ENCODE measurements around the gene PILRA. TPM values are rescaled to one million over a fixed set of nuclear protein-coding genes. Genes with fewer than 3 reads are reported as not detected.

PILRA gene
- total and polyA plus RNA-seq, 2 of the 13 experiments (the other 11 are each of a cell fraction or from before 2014, with no cell fraction given) = 0.13 to 1.3 TPM

DNA sequence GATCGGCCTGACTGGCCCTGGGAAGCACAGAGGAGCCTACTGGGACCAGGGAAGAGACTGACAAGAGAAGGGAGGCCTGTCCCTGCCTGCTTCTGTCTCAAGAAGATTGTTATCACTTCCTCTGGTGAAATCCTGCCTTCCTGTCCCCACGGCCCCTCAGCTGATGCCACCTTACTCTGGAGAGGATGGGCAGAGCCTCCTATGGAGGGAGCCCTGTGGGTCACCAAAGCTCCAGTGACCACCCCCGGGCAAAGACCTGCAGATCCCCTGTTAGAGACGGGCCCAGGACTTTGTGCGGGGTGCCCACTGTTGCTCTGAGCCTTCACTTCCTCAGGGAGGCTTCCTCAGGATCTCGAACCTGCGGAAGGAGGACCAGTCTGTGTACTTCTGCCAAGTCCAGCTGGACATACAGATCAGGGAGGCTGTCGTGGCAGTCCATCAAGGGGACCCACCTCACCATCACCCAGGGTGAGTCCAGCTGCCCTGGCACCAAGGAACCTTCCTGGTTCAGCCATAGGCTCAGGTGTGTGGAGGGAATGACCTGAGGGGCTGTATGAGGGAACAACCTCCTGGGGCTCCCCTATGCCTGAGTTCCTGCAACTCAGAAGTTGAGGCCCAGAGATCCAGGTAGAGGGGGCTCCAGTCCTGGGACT, 16.7 kb upstream of the PILRA start:
- Histone ChIP-seq H2AFZ (ENCODE audit: low read length) (no peak overlapping the region), H3K9ac (ENCODE audit: insufficient read depth, low read depth, low read length) (no peak overlapping the region), H3K79me2 (ENCODE audit: insufficient read depth, low read length) (no peaks in the 10 kb centered on the region), H3K27me3 (ENCODE audit: control insufficient read depth in 1 of 2, insufficient read depth in 2 of 2, low read length in 2 of 2) (no peaks in the 10 kb centered on the region), H3K27ac (ENCODE audit: extremely low read length, insufficient read depth, low read length) (no peak overlapping the region), H3K4me1 (ENCODE audit: insufficient read depth, low read length) (no peaks in the 10 kb centered on the region), H4K20me1 (ENCODE audit: insufficient read depth, low read length) (no peaks in the 10 kb centered on the region), H3K4me2 (ENCODE audit: low read depth, low read length) (no peak overlapping the region), H3K36me3 (replicated peaks in 1 of 2; ENCODE audit: control insufficient read depth in 1 of 2, insufficient read depth in 2 of 2, low read length in 2 of 2) (peaks cover 31 to 80% of the 10 kb centered on the region in 2 experiments), H3K4me3 (replicated peaks in 1 of 3; ENCODE audit: insufficient read depth in 1 of 3, low read depth in 2 of 3, low read length in 3 of 3) (no peak overlapping the region), H3K9me3 (ENCODE audit: low read length) (no peaks in the 10 kb centered on the region)
- BruUV-seq (replicated peaks) = no TSS peak
- in situ Hi-C loops (cut with HindIII; ENCODE audit: extremely low pct_ligation_motif_present, low pct_unique_long_range_greater_than_20kb) = no loop called here
- ChIA-PET CTCF (ENCODE audit: low intra/inter-chr PET ratio, low total read pairs) (no interaction called here), POLR2A (no interaction called here)
- intact Hi-C loops (cut with micrococcal nuclease; ENCODE audit: unreplicated experiment) = no loop called here
- FAIRE-seq (no peak), ATAC-seq (no peak), DNase-seq (ENCODE audit: low spot score) (no peak)
- WGBS (ENCODE audit: low lambda C conversion rate) = 97% methylated on average over 3 of the region's 8 CpGs
- TF ChIP-seq ZFP62 (CRISPR knock-in tag; IDR thresholded peaks at IDR 0.05) (no peak), KAT8 (CRISPR knock-in tag; IDR thresholded peaks at IDR 0.05) (no peak), SP140L (CRISPR knock-in tag; IDR thresholded peaks at IDR 0.05; ENCODE audit: borderline replicate concordance) (no peak), HES4 (CRISPR knock-in tag; IDR thresholded peaks at IDR 0.05; ENCODE audit: borderline replicate concordance) (no peak), ZNF101 (CRISPR knock-in tag; IDR thresholded peaks at IDR 0.05; ENCODE audit: borderline replicate concordance, low read depth) (no peak), KMT2B (CRISPR knock-in tag; IDR thresholded peaks at IDR 0.05) (no peak), PAXIP1 (CRISPR knock-in tag; conservative IDR thresholded peaks at IDR 0.05) (no peak), TSC22D2 (CRISPR knock-in tag; IDR thresholded peaks at IDR 0.05; ENCODE audit: borderline replicate concordance) (no peak)
- TF ChIP-seq, protein P1, sequence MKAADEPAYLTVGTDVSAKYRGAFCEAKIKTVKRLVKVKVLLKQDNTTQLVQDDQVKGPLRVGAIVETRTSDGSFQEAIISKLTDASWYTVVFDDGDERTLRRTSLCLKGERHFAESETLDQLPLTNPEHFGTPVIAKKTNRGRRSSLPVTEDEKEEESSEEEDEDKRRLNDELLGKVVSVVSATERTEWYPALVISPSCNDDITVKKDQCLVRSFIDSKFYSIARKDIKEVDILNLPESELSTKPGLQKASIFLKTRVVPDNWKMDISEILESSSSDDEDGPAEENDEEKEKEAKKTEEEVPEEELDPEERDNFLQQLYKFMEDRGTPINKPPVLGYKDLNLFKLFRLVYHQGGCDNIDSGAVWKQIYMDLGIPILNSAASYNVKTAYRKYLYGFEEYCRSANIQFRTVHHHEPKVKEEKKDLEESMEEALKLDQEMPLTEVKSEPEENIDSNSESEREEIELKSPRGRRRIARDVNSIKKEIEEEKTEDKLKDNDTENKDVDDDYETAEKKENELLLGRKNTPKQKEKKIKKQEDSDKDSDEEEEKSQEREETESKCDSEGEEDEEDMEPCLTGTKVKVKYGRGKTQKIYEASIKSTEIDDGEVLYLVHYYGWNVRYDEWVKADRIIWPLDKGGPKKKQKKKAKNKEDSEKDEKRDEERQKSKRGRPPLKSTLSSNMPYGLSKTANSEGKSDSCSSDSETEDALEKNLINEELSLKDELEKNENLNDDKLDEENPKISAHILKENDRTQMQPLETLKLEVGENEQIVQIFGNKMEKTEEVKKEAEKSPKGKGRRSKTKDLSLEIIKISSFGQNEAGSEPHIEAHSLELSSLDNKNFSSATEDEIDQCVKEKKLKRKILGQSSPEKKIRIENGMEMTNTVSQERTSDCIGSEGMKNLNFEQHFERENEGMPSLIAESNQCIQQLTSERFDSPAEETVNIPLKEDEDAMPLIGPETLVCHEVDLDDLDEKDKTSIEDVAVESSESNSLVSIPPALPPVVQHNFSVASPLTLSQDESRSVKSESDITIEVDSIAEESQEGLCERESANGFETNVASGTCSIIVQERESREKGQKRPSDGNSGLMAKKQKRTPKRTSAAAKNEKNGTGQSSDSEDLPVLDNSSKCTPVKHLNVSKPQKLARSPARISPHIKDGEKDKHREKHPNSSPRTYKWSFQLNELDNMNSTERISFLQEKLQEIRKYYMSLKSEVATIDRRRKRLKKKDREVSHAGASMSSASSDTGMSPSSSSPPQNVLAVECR (CRISPR knock-in tag; IDR thresholded peaks at IDR 0.05; ENCODE audit: borderline replicate concordance) = no peak
- TF ChIP-seq, protein P2, sequence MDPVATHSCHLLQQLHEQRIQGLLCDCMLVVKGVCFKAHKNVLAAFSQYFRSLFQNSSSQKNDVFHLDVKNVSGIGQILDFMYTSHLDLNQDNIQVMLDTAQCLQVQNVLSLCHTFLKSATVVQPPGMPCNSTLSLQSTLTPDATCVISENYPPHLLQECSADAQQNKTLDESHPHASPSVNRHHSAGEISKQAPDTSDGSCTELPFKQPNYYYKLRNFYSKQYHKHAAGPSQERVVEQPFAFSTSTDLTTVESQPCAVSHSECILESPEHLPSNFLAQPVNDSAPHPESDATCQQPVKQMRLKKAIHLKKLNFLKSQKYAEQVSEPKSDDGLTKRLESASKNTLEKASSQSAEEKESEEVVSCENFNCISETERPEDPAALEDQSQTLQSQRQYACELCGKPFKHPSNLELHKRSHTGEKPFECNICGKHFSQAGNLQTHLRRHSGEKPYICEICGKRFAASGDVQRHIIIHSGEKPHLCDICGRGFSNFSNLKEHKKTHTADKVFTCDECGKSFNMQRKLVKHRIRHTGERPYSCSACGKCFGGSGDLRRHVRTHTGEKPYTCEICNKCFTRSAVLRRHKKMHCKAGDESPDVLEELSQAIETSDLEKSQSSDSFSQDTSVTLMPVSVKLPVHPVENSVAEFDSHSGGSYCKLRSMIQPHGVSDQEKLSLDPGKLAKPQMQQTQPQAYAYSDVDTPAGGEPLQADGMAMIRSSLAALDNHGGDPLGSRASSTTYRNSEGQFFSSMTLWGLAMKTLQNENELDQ (CRISPR knock-in tag; IDR thresholded peaks at IDR 0.05; ENCODE audit: borderline replicate concordance) = no peak

Measured in HepG2 (cell line).